HepG2 (cell line): ENCODE measurements around the gene COQ5. TPM values are rescaled to one million over a fixed set of nuclear protein-coding genes. Genes with fewer than 3 reads are reported as not detected.

Source experiments
- ELF3 ChIP-seq: IDR thresholded peaks from 2 replicates; pipeline ENCODE4 v1.6.1; 2016; ENCODE audit warnings: missing genetic modification reagents, missing compliant biosample characterization
- HMG20B ChIP-seq: conservative IDR thresholded peaks from 2 replicates; pipeline ENCODE4 v1.6.1; 2016; ENCODE audit warnings: missing genetic modification reagents, missing compliant biosample characterization
- HMGA1 ChIP-seq: sonication (generic); formaldehyde crosslinking; conservative IDR thresholded peaks from 2 replicates; pipeline ENCODE4 v1.4.0; 2020; ENCODE audit warnings: missing genetic modification reagents
- LCORL ChIP-seq, 2 experiments: fragments of 450-650 bp in 1 of 2; sonication (generic) in 1 of 2; formaldehyde crosslinking in 1 of 2; IDR thresholded peaks; 2 replicates each; pipeline versions ENCODE4 v1.5.0 to v1.6.1; 2017 to 2020; ENCODE audit warnings: antibody characterized with exemption in 1 of 2, missing genetic modification reagents in 1 of 2
- MAF1 ChIP-seq: sonication (generic); formaldehyde crosslinking; IDR thresholded peaks from 2 replicates; pipeline ENCODE4 v1.5.0; 2020; ENCODE audit warnings: missing genetic modification reagents, borderline replicate concordance
- RARA ChIP-seq: IDR thresholded peaks from 2 replicates; pipeline ENCODE4 v1.6.1; 2016; ENCODE audit warnings: missing genetic modification reagents, missing compliant biosample characterization
- RELA ChIP-seq: sonication (generic); formaldehyde crosslinking; IDR thresholded peaks from 2 replicates; pipeline ENCODE4 v1.4.0; 2020; ENCODE audit warnings: missing genetic modification reagents
- SIN3A ChIP-seq: IDR thresholded peaks from 2 replicates; pipeline ENCODE4 v1.6.1; 2011; ENCODE audit warnings: low read depth, mild to moderate bottlenecking, control low read depth, low read length, borderline replicate concordance
- STAG1 ChIP-seq: sonication (generic); formaldehyde crosslinking; IDR thresholded peaks from 2 replicates; pipeline ENCODE4 v1.4.0; 2020; ENCODE audit warnings: missing genetic modification reagents
- SYNCRIP ChIP-seq: fragments of 200-400 bp; formaldehyde crosslinking; IDR thresholded peaks from 2 replicates; pipeline ENCODE4 v1.6.1; 2018; ENCODE audit warnings: mild to moderate bottlenecking, low read depth, low read length; ENCODE audit not compliant: insufficient read depth
- TAF1 ChIP-seq: sonication (generic); formaldehyde crosslinking; IDR thresholded peaks from 2 replicates; pipeline ENCODE4 v1.4.0; 2020; ENCODE audit warnings: missing genetic modification reagents
- ZBTB3 ChIP-seq: sonication (generic); formaldehyde crosslinking; IDR thresholded peaks from 2 replicates; pipeline ENCODE4 v1.4.0; 2020; ENCODE audit warnings: low read depth, mild to moderate bottlenecking, moderate library complexity, missing genetic modification reagents, borderline replicate concordance
- ZKSCAN8 ChIP-seq: IDR thresholded peaks from 2 replicates; pipeline ENCODE4 v1.6.1; 2016; ENCODE audit warnings: borderline replicate concordance, missing genetic modification reagents, missing compliant biosample characterization
- ZNF136 ChIP-seq: sonication (generic); formaldehyde crosslinking; IDR thresholded peaks from 2 replicates; pipeline ENCODE4 v1.8.1; 2022; ENCODE audit warnings: low read depth, mild to moderate bottlenecking, moderate library complexity, missing genetic modification reagents
- ZNF138 ChIP-seq: sonication (generic); formaldehyde crosslinking; IDR thresholded peaks from 2 replicates; pipeline ENCODE4 v1.5.0; 2020; ENCODE audit warnings: mild to moderate bottlenecking, low read depth, missing genetic modification reagents
- ZSCAN5A ChIP-seq: sonication (generic); formaldehyde crosslinking; IDR thresholded peaks from 2 replicates; pipeline ENCODE4 v1.8.0; 2022; ENCODE audit warnings: mild to moderate bottlenecking, missing genetic modification reagents, borderline replicate concordance
- polyA plus RNA-seq, 8 experiments: library from polyadenylated mRNA; depleted of rRNA in 3 of 8; stranded (reverse) in 7 of 8; unstranded in 1 of 8; fragments of >200 nt; fragmentation: Illumina TruSeq in 4 of 8; extraction: Trizol in 4 of 8; gene quantifications; 2 replicates each; pipeline versions ENCODE4 v1.2.1 to v1.2.3, GENCODE V29; 2011 to 2016; ENCODE audit warnings: low read depth in 4 of 8, missing spikeins in 1 of 8, mixed read lengths in 1 of 8; ENCODE audit not compliant: insufficient read depth in 1 of 8
- total RNA-seq, 5 experiments: library from RNA; depleted of rRNA; stranded (reverse); fragments of >200 nt; fragmentation: Illumina TruSeq; extraction: Trizol; gene quantifications; 2 replicates each; pipeline ENCODE4 v1.2.3, GENCODE V29; 2016; ENCODE audit warnings: low read depth in 1 of 5
- TF ChIP-seq, protein P1 (sequence below), 2 experiments: sonication (generic) in 1 of 2; formaldehyde crosslinking in 1 of 2; IDR thresholded peaks; 2 replicates each; pipeline versions ENCODE4 v1.4.0 to v1.6.1; 2018 to 2020; ENCODE audit warnings: missing genetic modification reagents in 2 of 2, borderline replicate concordance in 1 of 2, low read depth in 1 of 2, mild to moderate bottlenecking in 1 of 2, missing biosample characterization in 1 of 2
- TF ChIP-seq, protein P2 (sequence below): sonication (generic); formaldehyde crosslinking; IDR thresholded peaks from 2 replicates; pipeline ENCODE4 v1.4.0; 2020; ENCODE audit warnings: missing genetic modification reagents, mild to moderate bottlenecking, borderline replicate concordance
- TF ChIP-seq, protein P3 (sequence below): sonication (generic); formaldehyde crosslinking; IDR thresholded peaks from 2 replicates; pipeline ENCODE4 v1.5.0; 2020; ENCODE audit warnings: mild to moderate bottlenecking, missing genetic modification reagents

Gene COQ5
- total and polyA plus RNA-seq, 2 of the 13 experiments (the other 11 are each of a cell fraction or from before 2014, with no cell fraction given): 36.4 to 41.5 TPM

- TF ChIP-seq RELA (CRISPR knock-in tag): no peak
- TF ChIP-seq ZSCAN5A (CRISPR knock-in tag): no peak
- no peak for TF ChIP-seq HMG20B (CRISPR knock-in tag)
- no peak for TF ChIP-seq RARA (CRISPR knock-in tag)
- no peak for TF ChIP-seq SYNCRIP
- no peak for TF ChIP-seq ZNF136
- TF ChIP-seq ELF3 (CRISPR knock-in tag): no peak
- TF ChIP-seq, protein P1, sequence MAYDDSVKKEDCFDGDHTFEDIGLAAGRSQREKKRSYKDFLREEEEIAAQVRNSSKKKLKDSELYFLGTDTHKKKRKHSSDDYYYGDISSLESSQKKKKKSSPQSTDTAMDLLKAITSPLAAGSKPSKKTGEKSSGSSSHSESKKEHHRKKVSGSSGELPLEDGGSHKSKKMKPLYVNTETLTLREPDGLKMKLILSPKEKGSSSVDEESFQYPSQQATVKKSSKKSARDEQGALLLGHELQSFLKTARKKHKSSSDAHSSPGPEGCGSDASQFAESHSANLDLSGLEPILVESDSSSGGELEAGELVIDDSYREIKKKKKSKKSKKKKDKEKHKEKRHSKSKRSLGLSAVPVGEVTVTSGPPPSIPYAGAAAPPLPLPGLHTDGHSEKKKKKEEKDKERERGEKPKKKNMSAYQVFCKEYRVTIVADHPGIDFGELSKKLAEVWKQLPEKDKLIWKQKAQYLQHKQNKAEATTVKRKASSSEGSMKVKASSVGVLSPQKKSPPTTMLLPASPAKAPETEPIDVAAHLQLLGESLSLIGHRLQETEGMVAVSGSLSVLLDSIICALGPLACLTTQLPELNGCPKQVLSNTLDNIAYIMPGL (CRISPR knock-in tag; IDR thresholded peaks at IDR 0.05; ENCODE audit: borderline replicate concordance in 1 of 2, low read depth in 1 of 2): 0 out of 4 replicates have a peak, but pooled peaks of 1 of the 2 experiments have one; percentile 4
- no peak for TF ChIP-seq ZKSCAN8 (CRISPR knock-in tag)
- TF ChIP-seq LCORL (IDR thresholded peaks at IDR 0.05): no peak
- TF ChIP-seq LCORL (CRISPR knock-in tag; IDR thresholded peaks at IDR 0.05): no peak
- TF ChIP-seq STAG1: no peak
- TF ChIP-seq MAF1: no peak
- TF ChIP-seq ZNF138: no peak
- TF ChIP-seq, protein P2, sequence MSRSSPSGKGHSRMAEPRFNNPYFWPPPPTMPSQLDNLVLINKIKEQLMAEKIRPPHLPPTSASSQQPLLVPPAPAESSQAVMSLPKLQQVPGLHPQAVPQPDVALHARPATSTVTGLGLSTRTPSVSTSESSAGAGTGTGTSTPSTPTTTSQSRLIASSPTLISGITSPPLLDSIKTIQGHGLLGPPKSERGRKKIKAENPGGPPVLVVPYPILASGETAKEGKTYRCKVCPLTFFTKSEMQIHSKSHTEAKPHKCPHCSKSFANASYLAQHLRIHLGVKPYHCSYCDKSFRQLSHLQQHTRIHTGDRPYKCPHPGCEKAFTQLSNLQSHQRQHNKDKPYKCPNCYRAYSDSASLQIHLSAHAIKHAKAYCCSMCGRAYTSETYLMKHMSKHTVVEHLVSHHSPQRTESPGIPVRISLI: peak; percentile 60
- no peak for TF ChIP-seq TAF1 (CRISPR knock-in tag)
- no peak for TF ChIP-seq ZBTB3 (CRISPR knock-in tag)
- 0 out of 2 replicates have a peak, but pooled peaks have one; percentile 34 for TF ChIP-seq SIN3A
- no peak for TF ChIP-seq HMGA1 (CRISPR knock-in tag)
- TF ChIP-seq, protein P3, sequence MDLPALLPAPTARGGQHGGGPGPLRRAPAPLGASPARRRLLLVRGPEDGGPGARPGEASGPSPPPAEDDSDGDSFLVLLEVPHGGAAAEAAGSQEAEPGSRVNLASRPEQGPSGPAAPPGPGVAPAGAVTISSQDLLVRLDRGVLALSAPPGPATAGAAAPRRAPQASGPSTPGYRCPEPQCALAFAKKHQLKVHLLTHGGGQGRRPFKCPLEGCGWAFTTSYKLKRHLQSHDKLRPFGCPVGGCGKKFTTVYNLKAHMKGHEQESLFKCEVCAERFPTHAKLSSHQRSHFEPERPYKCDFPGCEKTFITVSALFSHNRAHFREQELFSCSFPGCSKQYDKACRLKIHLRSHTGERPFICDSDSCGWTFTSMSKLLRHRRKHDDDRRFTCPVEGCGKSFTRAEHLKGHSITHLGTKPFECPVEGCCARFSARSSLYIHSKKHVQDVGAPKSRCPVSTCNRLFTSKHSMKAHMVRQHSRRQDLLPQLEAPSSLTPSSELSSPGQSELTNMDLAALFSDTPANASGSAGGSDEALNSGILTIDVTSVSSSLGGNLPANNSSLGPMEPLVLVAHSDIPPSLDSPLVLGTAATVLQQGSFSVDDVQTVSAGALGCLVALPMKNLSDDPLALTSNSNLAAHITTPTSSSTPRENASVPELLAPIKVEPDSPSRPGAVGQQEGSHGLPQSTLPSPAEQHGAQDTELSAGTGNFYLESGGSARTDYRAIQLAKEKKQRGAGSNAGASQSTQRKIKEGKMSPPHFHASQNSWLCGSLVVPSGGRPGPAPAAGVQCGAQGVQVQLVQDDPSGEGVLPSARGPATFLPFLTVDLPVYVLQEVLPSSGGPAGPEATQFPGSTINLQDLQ (CRISPR knock-in tag): 0 out of 2 replicates have a peak, but pooled peaks have one; percentile 63
These were observed 32.3 kb downstream of the COQ5 start (continued) for GRCh38 chr12:120496413-120497340.
